Erythroblast (primary cell): ENCODE results near the gene RANBP9.

Experiments
- GATA1 ChIP-seq: IDR thresholded peaks from 2 replicates; pipeline ENCODE4 v1.6.1; 2011; ENCODE audit warnings: low read depth, mild to moderate bottlenecking, control low read depth, low read length, moderate library complexity
- POLR2A ChIP-seq: IDR thresholded peaks from 2 replicates; pipeline ENCODE4 v1.6.1; 2011; ENCODE audit warnings: mild to moderate bottlenecking, low read length

DNA sequence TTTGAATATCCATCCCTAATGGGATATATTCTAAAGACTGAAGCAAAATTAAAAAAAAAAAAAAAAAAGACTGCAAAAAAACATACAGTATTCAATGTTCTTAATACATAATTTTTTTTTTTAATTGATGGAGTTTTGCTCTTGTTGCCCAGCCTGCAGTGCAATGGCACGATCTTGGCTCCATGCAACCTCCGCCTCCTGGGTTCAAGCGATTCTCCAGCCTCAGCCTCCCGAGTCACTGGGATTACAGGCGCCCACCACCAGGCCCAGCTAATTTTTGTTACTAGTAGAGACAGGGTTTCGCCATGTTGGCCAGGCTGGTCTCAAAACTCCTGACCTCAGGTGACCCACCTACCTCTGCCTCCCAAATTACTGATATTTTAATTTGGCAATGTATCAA, 29.3 kb downstream of the RANBP9 start:
- TF ChIP-seq POLR2A (no peak), GATA1 (no peak)
